ENCODE results near the gene NEO1. TPM values are rescaled to one million over a fixed set of nuclear protein-coding genes. Genes with fewer than 3 reads are reported as not detected.

Gene NEO1
- total RNA-seq, 1 experiment from 2014 or later = 41.8 TPM

DNA sequence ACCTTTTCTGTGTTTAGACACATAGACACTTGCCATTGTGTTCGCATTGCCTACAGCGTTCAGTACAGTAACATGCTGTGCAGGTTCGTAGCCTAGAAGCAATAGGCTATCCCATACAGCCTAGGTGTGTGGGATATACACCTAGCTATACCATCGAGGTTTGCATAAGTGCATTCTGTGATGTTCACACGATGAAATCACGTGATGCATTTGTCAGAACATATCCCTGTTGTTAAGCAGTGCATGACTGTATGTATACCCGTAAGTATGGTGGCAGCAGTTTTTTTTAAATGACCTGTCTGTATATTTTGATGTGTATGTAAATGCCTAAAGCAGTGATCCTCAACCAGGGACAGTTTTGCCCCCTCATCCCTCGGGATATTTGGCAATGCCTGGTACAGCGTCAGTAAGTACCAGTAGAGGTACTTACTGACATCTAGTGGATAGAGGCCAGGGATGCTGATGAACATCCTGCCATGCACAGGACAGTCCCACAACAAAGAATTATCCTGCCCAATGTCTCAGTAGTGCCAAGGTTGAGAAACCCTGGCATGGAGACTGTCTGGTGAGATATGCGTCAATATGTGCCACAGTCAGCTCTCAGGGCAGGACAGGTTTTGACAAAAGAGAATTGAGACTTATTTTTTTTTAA is 187.4 kb downstream of the NEO1 start:
- Histone ChIP-seq H4K91ac (ENCODE audit: insufficient read length, low read depth, low read length) (no peak overlapping the region), H4K5ac (ENCODE audit: insufficient read length, low read depth, low read length) (no peak overlapping the region), H3K79me2 (ENCODE audit: insufficient read depth, low read length) (no peaks in the 10 kb centered on the region), H4K20me1 (ENCODE audit: control insufficient read depth, insufficient read depth, insufficient read length) (no peaks in the 10 kb centered on the region), H3K9me3 (ENCODE audit: control insufficient read depth, low read depth, low read length) (no peaks in the 10 kb centered on the region), H2BK12ac (ENCODE audit: insufficient read length, low read depth, low read length) (no peak overlapping the region), H2BK120ac (ENCODE audit: low read depth, low read length, poor library complexity, severe bottlenecking) (no peak overlapping the region), H3K23ac (ENCODE audit: insufficient read length, low read depth, low read length) (no peak overlapping the region), H3K9ac (ENCODE audit: extremely low read depth, insufficient read length, low read length) (no peak overlapping the region), H3K56ac (ENCODE audit: insufficient read length, low read depth, low read length) (no peak overlapping the region), H3K27ac (ENCODE audit: insufficient read length, low read depth, low read length) (no peak overlapping the region), H2AFZ (ENCODE audit: low read length) (no peak overlapping the region), H4K8ac (replicated peaks; ENCODE audit: insufficient read length, low read depth, low read length) (no peak overlapping the region), H3T11ph (ENCODE audit: low read length) (no peak overlapping the region), H3K14ac (ENCODE audit: insufficient read depth, low read length) (no peak overlapping the region), H2AK5ac (ENCODE audit: insufficient read length, low read length) (no peak overlapping the region), H2BK5ac (ENCODE audit: insufficient read length, low read length) (no peak overlapping the region), H3K27me3 (ENCODE audit: insufficient read depth, low read length) (no peaks in the 10 kb centered on the region), H3K79me1 (ENCODE audit: insufficient read depth, low read depth, low read length, poor library complexity, severe bottlenecking) (no peaks in the 10 kb centered on the region), H2BK15ac (ENCODE audit: low read depth, low read length) (no peak overlapping the region), H3K23me2 (ENCODE audit: insufficient read length, low read depth, low read length, poor library complexity, severe bottlenecking) (no peaks in the 10 kb centered on the region), H3K4me1 (ENCODE audit: insufficient read depth, low read length) (no peaks in the 10 kb centered on the region), H3K18ac (ENCODE audit: insufficient read length, low read depth, low read length) (no peak overlapping the region), H3K4me2 (ENCODE audit: insufficient read depth, insufficient read length, low read length) (no peak overlapping the region), H3K4ac (ENCODE audit: low read depth, low read length) (no peak overlapping the region), H2BK20ac (ENCODE audit: low read depth, low read length, poor library complexity, severe bottlenecking) (no peak overlapping the region)
- H3K36me3 Mint-ChIP-seq (ENCODE audit: insufficient read depth in 1 of 3, low read depth in 3 of 3) = peaks cover 0 to 5% (median 4%) of the 10 kb centered on the region in 3 experiments; a peak in 3 of 7 replicates
- no peaks in the 10 kb centered on the region for H3K9me3 Mint-ChIP-seq
- no peak overlapping the region for H3K4me3 Mint-ChIP-seq
- no peaks in the 10 kb centered on the region for H3K4me1 Mint-ChIP-seq
- no peaks in the 10 kb centered on the region for H3K27me3 Mint-ChIP-seq (ENCODE audit: low read depth)
- no CpG with 5 or more reads among the region's 10 CpGs for WGBS (ENCODE audit: extremely low coverage, insufficient read length, low lambda C conversion rate)
- no peak for DNase-seq
- H3K27ac Mint-ChIP-seq = no peak overlapping the region
- peak; percentile 49; the same call in 2 of the 3 replicates for TF ChIP-seq CTCF (conservative IDR thresholded peaks at IDR 0.05)

Data from H9 (cell line).